HG03354 (cell line): Measurements from ENCODE around the gene CR1L.
"Not testable (repeated sequence)": the region's sequence is repeated elsewhere in the genome, so short reads cannot be mapped to it uniquely, and the experiment has no call there.

ENCODE experiments used
- ATAC-seq: cut with Tn5 transposase; IDR thresholded peaks from one replicate; pipeline ENCODE4 v1.9.1; 2021; ENCODE audit warnings: mild to moderate bottlenecking; ENCODE audit not compliant: unreplicated experiment, poor library complexity, severe bottlenecking

The CR1L gene

GRCh38 chr1:207644166-207644851, 624 bp upstream of the CR1L start:
- peak; percentile 13 for ATAC-seq

- ATAC-seq = peak; percentile 10
These were observed 725 bp downstream of the CR1L start for GRCh38 chr1:207645635-207646081.

GRCh38 chr1:207646171-207646570, 1.2 kb downstream of the CR1L start:
- ATAC-seq = no peak

GRCh38 chr1:207646944-207647579, 2.1 kb downstream of the CR1L start:
- no peak for ATAC-seq

- no peak for ATAC-seq
These were observed 2.9 kb downstream of the CR1L start for GRCh38 chr1:207647671-207648333.

- ATAC-seq = no peak
These were observed 3.6 kb downstream of the CR1L start for GRCh38 chr1:207648334-207649209.

- no peak for ATAC-seq
These were observed 4.3 kb downstream of the CR1L start for GRCh38 chr1:207649210-207649753.

- peak; percentile 25 for ATAC-seq
These were observed 5.1 kb downstream of the CR1L start for GRCh38 chr1:207649865-207650580.

GRCh38 chr1:207651583-207651982, 6.7 kb downstream of the CR1L start:
- no peak for ATAC-seq

GRCh38 chr1:207654320-207654719, 9.4 kb downstream of the CR1L start:
- ATAC-seq = no peak

GRCh38 chr1:207658408-207658807, 13.5 kb downstream of the CR1L start:
- no peak for ATAC-seq

- ATAC-seq = no peak
These were observed 14.1 kb downstream of the CR1L start for GRCh38 chr1:207658904-207659485.

- ATAC-seq = no peak
These were observed 14.7 kb downstream of the CR1L start for GRCh38 chr1:207659545-207660153.

- ATAC-seq = not testable (repeated sequence)
These were observed 16.5 kb downstream of the CR1L start for GRCh38 chr1:207661420-207661819.

- no peak for ATAC-seq
These were observed 21.4 kb downstream of the CR1L start for GRCh38 chr1:207666342-207666741.

GRCh38 chr1:207669528-207670009, 24.6 kb downstream of the CR1L start:
- peak; percentile 11 for ATAC-seq

- ATAC-seq = peak; percentile 71
These were observed 25.3 kb downstream of the CR1L start for GRCh38 chr1:207670192-207670591.

- no peak for ATAC-seq
These were observed 26.1 kb downstream of the CR1L start for GRCh38 chr1:207670997-207671396.
